RKO (cell line): ENCODE measurements around the gene MSL1.
"Not testable (repeated sequence)": the region's sequence is repeated elsewhere in the genome, so short reads cannot be mapped to it uniquely, and the experiment has no call there.

ENCODE experiments used
- DNase-seq: peaks from one replicate; pipeline ENCODE4 v3.0.0-alpha.2; 2016; ENCODE audit warnings: low spot score

Gene MSL1

GRCh38 chr17:40130352-40131042, 8.7 kb downstream of the MSL1 start:
- no peak for DNase-seq

- DNase-seq = no peak
Measured at GRCh38 chr17:40134184-40134583, 12.4 kb downstream of the MSL1 start.

DNA sequence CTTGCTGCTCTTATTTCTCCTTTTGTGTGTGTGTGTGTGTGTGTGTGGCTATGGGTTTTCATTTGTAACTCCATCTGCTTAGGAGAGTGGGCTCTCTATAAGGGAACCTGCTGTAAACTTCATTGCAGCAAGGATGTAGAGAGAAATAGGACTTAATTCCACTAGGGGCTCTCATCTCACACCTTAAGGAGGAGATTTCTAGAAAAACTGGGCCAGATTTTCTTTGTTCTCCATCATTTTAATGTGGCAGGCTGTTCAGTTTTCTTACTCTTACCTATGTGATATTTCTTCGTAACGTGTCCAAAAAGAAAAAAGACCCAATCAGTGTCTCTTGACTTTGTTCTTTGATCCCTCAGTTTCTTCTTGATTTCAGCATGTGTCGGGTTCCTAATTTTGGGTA, 14.0 kb downstream of the MSL1 start:
- DNase-seq = no peak

DNA sequence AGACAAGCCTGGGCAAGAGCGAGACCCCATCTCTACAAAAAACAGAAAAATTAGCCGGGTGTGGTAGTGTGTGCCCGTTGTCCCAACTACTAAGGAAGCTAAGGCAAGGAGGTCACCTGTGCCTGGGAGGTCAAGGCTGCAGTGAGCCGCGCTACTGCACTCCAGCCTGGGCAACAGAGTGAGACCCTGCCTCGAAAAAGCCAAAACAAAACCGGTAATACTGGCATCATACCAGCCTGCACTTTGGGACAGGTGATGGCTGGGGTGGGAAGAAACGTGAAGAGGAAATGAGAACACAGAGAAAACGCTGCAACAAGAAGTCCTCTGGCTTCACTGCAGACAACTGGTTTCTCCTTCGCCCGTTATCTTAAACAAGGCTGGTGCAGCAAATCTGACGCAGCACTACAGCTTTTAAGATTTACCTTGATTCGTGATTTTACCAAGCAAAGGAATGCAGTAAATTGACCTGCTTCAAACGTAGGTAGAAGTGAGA, 17.8 kb downstream of the MSL1 start:
- DNase-seq = no peak

- DNase-seq = not testable (repeated sequence)
Measured at GRCh38 chr17:40143166-40143565, 21.4 kb downstream of the MSL1 start.

- no peak for DNase-seq
Measured at GRCh38 chr17:40145476-40145875, 23.7 kb downstream of the MSL1 start.

- DNase-seq = no peak
Measured at GRCh38 chr17:40148527-40148926, 26.8 kb downstream of the MSL1 start.

GRCh38 chr17:40150276-40150675, 28.5 kb downstream of the MSL1 start:
- DNase-seq = no peak

GRCh38 chr17:40151414-40151963, 29.7 kb downstream of the MSL1 start:
- DNase-seq = no peak

GRCh38 chr17:40153603-40154236, 31.9 kb downstream of the MSL1 start:
- no peak for DNase-seq

GRCh38 chr17:40157973-40158372, 36.2 kb downstream of the MSL1 start:
- no peak for DNase-seq

DNA sequence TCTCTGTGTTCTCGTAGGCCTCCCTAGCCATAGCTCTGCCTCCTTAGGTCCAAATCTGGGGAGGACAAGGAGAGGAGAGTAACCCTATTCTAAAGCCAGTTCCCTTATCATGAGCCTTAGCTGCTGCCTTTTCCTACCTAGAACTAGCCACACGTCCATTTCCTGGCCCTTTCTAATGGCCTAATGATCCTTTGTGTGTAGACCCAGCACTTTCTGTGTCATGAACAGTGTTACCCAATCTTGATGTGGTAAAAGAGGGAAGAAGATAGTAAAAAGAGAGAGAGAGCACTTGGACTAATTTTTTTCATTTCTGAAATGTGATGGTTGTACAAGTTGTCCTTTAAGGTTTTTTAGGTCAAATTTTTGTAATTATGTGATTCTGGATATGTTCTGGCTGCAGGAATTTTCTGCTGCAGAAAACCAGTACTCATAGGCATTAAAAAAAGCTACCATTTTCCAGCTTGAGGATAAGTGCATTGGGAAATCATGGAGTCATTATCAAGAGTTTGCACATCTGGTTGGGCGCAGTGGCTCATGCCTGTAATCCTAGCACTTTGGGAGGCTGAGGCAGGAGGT, 36.8 kb downstream of the MSL1 start:
- no peak for DNase-seq

DNA sequence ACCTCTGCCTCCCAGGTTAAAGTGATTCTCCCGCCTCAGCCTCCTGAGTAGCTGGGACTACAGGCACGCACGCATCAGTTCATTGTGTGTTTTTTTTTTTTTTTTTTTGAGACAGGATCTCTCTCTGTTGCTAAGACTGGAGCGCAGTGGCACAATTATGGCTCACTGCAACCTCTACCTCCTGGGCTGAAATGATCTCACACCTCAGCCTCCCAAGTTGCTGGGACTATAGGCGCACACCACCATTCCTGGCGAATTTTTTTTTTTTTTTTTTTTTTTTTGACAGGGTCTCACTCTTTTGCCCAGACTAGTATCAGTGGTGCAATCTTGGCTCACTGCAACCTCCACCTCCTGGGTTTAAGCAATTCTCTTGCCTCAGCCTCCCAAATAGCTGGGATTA, 37.7 kb downstream of the MSL1 start:
- no peak for DNase-seq

GRCh38 chr17:40167685-40168261, 46.0 kb downstream of the MSL1 start:
- no peak for DNase-seq

- peak; percentile 77 for DNase-seq
Measured at GRCh38 chr17:40168262-40168832, 46.6 kb downstream of the MSL1 start.

GRCh38 chr17:40170325-40170724, 48.6 kb downstream of the MSL1 start:
- no peak for DNase-seq

DNA sequence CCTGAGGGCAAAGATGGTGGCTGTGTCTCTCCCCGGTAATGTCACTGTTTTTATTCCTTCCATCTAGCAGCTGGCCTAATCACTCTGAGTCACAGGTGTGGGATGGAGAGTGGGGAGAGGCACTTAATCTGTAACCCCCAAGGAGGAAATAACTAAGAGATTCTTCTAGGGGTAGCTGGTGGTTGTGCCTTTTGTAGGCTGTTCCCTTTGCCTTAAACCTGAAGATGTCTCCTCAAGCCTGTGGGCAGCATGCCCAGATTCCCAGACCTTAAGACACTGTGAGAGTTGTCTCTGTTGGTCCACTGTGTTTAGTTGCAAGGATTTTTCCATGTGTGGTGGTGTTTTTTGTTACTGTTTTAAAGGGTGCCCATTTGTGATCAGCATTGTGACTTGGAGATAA, 50.0 kb downstream of the MSL1 start:
- DNase-seq = no peak

GRCh38 chr17:40173091-40173777, 51.5 kb downstream of the MSL1 start:
- no peak for DNase-seq

DNA sequence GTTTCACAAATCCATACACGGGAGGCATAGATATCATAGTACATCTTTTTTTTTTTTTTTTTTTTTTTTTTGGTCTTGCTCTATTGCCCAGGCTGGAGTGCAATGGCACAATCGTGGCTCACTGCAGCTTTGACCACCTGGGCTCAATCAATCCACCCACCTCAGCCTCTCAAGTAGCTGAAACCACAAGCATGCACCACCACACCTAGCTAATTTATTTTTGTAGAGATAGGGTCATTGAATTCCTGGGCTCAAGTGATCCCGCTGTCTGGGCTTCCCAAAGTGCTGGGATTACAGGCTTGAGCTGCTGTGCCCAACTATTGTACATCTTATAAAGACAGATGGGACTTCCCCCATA, 52.0 kb downstream of the MSL1 start:
- no peak for DNase-seq

GRCh38 chr17:40174514-40174913, 52.7 kb downstream of the MSL1 start:
- no peak for DNase-seq

DNA sequence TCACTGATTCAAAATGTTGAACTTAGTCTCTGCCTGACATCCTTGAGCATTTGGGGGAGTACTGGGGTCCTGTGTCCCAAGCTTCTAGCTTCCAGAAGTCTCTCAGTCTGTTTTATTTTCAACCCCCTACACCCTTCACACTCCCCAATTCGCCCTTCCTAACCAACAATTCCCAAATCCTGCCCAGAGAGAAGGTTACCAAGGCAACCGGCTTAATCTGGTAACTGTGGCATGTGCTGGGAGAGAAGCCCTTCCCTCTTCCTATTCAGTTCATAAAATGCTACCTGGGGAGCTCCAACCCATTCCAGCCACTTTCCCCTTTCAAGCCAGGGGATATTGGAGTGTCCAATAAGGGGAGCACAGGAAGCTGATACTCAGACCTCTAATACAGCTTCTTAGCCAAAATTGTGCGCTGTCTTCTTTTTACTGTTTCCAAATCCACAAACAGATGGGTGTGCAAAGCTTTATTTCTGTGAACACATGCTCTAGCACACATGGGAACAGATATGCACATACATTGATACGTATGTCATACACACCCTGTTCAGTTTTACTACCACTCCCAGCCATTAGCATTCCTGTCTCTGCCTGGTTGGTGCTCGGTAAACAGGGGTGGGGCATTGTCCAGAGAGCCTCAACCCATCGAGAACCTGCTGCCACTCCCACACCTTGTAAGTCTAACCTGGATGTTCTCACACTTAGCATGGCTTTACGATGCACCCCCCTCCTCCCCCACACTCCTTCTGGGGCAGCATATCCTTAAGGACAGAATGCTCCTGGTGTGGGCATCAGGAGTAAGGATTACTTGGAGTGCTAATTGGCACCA, 54.4 kb downstream of the MSL1 start:
- no peak for DNase-seq
